Measurements from ENCODE around the gene MACROD2.

DNA sequence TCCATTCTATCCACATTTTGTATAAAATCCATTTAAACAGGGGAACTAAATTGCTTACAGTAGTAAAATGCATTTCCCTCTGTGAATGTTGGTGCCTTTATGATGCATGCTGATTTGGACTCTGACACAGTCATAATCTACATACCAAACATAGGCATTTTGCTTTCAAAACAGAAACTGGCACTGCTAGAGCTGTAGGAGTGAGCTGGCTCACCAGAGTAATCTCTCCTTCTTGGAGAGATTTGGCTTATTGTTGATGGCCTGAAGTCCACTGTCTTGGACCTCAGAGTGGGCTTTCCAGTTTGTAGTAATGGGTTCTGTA lies 705.3 kb downstream of the MACROD2 start:
- TF ChIP-seq, protein P1, sequence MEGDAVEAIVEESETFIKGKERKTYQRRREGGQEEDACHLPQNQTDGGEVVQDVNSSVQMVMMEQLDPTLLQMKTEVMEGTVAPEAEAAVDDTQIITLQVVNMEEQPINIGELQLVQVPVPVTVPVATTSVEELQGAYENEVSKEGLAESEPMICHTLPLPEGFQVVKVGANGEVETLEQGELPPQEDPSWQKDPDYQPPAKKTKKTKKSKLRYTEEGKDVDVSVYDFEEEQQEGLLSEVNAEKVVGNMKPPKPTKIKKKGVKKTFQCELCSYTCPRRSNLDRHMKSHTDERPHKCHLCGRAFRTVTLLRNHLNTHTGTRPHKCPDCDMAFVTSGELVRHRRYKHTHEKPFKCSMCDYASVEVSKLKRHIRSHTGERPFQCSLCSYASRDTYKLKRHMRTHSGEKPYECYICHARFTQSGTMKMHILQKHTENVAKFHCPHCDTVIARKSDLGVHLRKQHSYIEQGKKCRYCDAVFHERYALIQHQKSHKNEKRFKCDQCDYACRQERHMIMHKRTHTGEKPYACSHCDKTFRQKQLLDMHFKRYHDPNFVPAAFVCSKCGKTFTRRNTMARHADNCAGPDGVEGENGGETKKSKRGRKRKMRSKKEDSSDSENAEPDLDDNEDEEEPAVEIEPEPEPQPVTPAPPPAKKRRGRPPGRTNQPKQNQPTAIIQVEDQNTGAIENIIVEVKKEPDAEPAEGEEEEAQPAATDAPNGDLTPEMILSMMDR (IDR thresholded peaks at IDR 0.05): no peak
- TF ChIP-seq POLR2A (IDR thresholded peaks at IDR 0.05): no peak

All from uterus (tissue), 2 donors.